ENCODE measurements around the gene NUDT3.

NUDT3 gene

DNA sequence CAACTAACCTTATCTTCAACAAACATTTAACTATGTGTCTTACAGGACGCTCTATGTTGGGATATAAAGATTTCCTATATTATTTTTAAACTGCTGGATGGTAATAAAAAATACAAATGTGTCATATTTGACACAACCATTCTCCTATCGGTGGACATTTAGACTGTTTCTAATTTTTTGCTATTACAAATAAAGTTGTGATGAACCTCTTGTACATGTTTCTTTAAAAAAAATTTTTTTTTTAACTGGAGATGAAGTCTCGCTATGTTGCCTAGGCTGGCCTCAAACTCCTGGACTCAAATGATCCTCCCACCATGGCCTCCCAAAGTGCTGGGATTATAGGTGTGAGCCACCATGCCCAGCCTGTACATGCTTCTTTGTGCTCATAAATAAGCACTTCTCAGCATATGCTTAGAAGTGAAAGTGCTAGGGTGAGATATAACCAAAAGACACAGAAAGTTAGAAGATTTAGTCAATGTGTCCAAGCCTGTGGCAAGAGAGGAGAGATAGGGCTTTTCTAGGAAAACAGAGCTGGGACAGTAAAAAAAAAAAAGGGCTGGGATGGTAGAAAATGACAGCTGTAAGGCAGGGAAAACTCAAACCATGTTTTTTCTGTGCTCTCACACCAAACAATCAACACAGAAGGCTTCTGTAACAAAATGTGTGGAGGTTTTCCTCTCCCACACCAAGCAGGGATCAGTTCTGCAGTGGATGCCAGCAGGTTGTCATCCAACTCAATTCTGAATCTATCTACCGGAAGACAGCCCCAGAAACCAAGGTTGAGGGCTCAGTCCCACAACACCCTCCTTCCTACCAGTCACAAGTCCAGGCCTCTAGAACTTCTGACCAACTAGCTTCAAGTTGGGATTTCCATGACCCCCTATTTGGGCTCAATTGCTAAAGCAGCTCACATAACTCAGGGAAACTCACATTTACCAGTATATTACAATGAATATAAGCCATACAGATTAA is 73.7 kb downstream of the NUDT3 start:
- Histone ChIP-seq H3K4me2 (peak overlapping the region; percentile 91), H3K4me3 (peak overlapping the region; percentile 49), H3K4me1 (peaks cover 83% of the 10 kb centered on the region), H3K9ac (peak overlapping the region; percentile 71), H3K27me3 (no peaks in the 10 kb centered on the region), H3K27ac (peak overlapping the region; percentile 86), H4K20me1 (no peaks in the 10 kb centered on the region), H3K36me3 (peaks cover 27% of the 10 kb centered on the region), H3K9me3 (no peaks in the 10 kb centered on the region)
- TF ChIP-seq Cebpa-rat (IDR thresholded peaks at IDR 0.05) = no peak

DNA sequence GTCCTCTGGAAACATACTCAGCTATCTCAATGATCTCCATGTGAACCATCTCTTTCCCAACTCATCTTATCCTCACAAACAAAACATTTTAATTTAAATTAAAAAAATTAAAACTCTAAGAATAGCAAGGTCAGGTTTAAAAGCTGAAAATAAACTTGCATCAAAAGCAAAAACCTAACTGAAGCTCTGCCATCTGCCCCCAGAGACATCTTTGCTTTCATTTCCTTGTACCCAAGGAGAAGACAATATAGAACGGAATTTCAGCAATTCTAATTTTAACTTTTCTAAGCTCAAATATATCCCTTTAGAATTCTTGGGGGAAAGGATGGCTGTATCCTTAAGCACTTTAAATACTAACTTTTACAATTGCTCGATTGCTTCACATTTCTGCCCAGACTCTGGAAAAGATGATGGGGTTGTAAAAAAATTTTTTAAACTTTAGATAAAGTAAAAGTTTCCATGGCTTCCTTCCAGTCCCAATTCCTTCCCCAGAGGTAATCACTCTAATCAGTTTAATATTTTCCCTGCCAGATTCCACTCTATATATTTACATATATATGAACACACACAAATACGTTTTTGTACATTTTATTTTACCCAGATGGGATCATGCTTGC is 74.5 kb downstream of the NUDT3 start:
- H3K4me1 ChIP-seq = peaks cover 90% of the 10 kb centered on the region
- no peaks in the 10 kb centered on the region for H4K20me1 ChIP-seq
- H3K9me3 ChIP-seq = no peaks in the 10 kb centered on the region
- peak overlapping the region; percentile 65 for H3K9ac ChIP-seq
- peak overlapping the region; percentile 86 for H3K27ac ChIP-seq
- peak overlapping the region; percentile 49 for H3K4me3 ChIP-seq
- no peaks in the 10 kb centered on the region for H3K27me3 ChIP-seq
- H3K36me3 ChIP-seq = peaks cover 22% of the 10 kb centered on the region
- peak overlapping the region; percentile 91 for H3K4me2 ChIP-seq
- no peak for TF ChIP-seq Cebpa-rat (IDR thresholded peaks at IDR 0.05)

DNA sequence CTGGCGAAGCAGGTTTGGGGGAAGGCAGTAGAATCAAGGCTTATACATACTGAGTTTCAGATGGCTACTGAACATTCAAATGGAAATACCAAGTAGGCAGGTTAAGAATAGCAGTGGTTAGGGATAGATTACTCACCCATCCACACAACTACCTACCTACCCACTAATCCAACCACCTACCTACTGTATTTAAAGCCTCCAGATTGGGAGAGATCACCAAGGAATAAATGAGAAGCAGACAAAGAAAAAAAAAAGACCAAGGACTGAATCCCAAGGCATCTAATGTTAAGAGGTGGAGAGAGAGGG is 75.3 kb downstream of the NUDT3 start:
- Histone ChIP-seq H3K27ac (peak overlapping the region; percentile 86), H3K4me2 (peak overlapping the region; percentile 91), H4K20me1 (no peaks in the 10 kb centered on the region), H3K4me1 (peaks cover 89% of the 10 kb centered on the region), H3K4me3 (peak overlapping the region; percentile 49; the same call in 1 of the 2 replicates), H3K36me3 (peaks cover 20% of the 10 kb centered on the region), H3K9ac (peak overlapping the region; percentile 70), H3K9me3 (no peaks in the 10 kb centered on the region), H3K27me3 (no peaks in the 10 kb centered on the region)
- no peak for TF ChIP-seq Cebpa-rat (IDR thresholded peaks at IDR 0.05)

DNA sequence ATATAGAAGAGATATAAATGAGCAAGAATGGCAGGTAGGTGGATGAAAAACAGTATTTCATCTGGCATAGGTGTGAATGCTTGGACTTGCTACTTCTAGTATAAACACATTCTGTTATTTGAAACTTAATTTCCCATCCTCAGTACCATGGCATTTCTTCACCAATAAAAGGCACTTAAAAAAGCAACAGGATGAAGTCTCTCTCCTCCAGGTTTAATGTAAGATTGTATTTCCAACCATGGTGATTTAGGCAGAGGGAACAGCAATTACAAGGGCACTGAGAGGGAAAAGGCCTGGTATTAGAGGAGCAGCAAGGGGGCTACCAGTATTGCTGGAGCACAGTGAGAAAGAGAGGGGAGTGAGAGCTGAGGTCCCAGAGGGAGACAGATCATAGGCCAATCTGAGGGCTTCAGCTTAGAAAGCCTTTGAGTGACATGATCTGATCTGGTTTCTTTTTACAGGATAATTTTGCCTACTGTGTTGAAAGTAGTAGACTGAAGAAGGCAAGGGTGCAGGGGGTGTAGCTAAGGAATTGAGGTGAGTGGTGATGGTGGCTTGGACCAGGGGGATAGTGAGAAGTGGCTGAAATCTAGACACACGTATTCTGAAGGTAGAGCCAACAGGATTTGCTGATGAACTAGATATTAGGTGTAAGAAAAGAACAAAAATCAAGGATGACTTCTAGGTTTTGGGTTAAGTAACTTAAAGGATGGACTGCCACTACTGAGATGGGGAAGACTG is 75.9 kb downstream of the NUDT3 start:
- peaks cover 84% of the 10 kb centered on the region for H3K4me1 ChIP-seq
- H3K27me3 ChIP-seq = no peaks in the 10 kb centered on the region
- peak overlapping the region; percentile 91 for H3K4me2 ChIP-seq
- peak overlapping the region; percentile 70 for H3K9ac ChIP-seq
- no peaks in the 10 kb centered on the region for H4K20me1 ChIP-seq
- H3K4me3 ChIP-seq = peak overlapping the region; percentile 49
- H3K9me3 ChIP-seq = no peaks in the 10 kb centered on the region
- peak overlapping the region; percentile 86 for H3K27ac ChIP-seq
- H3K36me3 ChIP-seq = peaks cover 20% of the 10 kb centered on the region
- TF ChIP-seq Cebpa-rat (IDR thresholded peaks at IDR 0.05) = no peak

DNA sequence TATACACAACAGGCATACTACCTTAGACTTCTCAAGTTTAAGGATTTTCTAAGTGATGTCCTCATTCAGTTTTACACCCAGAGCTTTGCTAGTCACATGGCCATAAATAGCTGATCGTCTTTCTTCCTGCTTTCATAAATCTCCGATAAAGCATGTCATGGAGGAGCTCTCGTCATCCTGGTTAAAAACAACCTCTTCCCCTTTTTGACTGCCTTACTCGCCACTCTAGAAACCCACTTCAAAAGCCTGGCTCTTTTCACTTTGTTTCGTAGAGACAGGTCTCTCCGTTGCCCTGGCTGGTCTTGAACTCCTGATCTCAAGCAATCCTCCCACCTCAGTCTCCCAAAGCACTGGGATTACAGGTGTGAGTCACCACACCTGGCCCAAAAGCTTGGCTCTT is 76.7 kb downstream of the NUDT3 start:
- Histone ChIP-seq H3K27me3 (no peaks in the 10 kb centered on the region), H3K36me3 (peaks cover 13% of the 10 kb centered on the region), H3K27ac (peak overlapping the region; percentile 86), H3K9me3 (no peaks in the 10 kb centered on the region), H3K4me3 (peak overlapping the region; percentile 49), H3K9ac (peak overlapping the region; percentile 70), H3K4me1 (peaks cover 81% of the 10 kb centered on the region), H3K4me2 (peak overlapping the region; percentile 91), H4K20me1 (no peaks in the 10 kb centered on the region)
- TF ChIP-seq Cebpa-rat (IDR thresholded peaks at IDR 0.05) = no peak

DNA sequence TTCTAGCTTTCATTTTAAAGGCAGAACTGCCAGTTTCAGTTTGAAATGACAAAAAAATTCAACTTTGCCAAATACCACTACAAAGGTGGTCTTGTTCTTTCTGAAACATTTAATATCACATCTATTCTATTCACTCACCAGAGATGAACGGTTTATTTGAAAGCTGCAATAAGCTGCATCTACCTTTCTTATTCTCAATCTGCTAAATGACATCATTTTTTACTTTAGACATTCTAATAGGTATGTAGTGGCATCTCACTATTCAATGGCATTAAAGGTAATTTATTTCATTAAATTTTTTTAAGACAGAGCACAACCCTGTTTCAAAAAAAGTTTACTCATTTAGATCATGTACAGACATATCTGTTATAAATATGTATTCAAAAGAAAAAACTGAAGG is 77.2 kb downstream of the NUDT3 start:
- TF ChIP-seq Cebpa-rat (IDR thresholded peaks at IDR 0.05) = no peak
- Histone ChIP-seq H3K9me3 (no peaks in the 10 kb centered on the region), H3K4me3 (no peak overlapping the region), H3K27ac (peak overlapping the region; percentile 86), H3K4me2 (peak overlapping the region; percentile 91), H4K20me1 (peaks cover 4% of the 10 kb centered on the region), H3K36me3 (peaks cover 8% of the 10 kb centered on the region), H3K4me1 (peaks cover 76% of the 10 kb centered on the region), H3K27me3 (no peaks in the 10 kb centered on the region), H3K9ac (peak overlapping the region; percentile 23; the same call in 1 of the 2 replicates)

DNA sequence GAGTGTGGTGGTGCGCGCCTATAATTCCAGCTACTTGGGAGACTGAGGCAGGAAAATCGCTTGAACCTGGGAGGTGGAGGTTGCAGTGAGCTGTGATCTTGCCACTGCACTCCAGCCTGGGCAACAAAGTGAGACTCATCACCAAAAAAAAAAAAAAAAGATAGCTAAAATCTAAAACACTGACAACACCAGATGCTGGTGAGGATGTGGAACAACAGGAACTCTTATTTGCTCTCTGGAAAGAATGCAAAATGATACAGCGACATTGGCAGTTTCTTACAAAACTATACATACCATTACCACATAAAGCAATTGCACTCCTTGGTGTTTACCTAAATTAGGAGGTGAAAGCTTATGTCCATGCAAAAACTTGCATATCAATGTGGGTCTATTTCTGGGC is 80.2 kb downstream of the NUDT3 start:
- Histone ChIP-seq H3K36me3 (peaks cover 11% of the 10 kb centered on the region), H4K20me1 (peaks cover 25% of the 10 kb centered on the region), H3K4me2 (no peak overlapping the region), H3K27me3 (no peaks in the 10 kb centered on the region), H3K4me1 (peaks cover 46% of the 10 kb centered on the region), H3K9me3 (no peaks in the 10 kb centered on the region), H3K27ac (no peak overlapping the region), H3K9ac (no peak overlapping the region), H3K4me3 (no peak overlapping the region)
- no peak for TF ChIP-seq Cebpa-rat (IDR thresholded peaks at IDR 0.05)

DNA sequence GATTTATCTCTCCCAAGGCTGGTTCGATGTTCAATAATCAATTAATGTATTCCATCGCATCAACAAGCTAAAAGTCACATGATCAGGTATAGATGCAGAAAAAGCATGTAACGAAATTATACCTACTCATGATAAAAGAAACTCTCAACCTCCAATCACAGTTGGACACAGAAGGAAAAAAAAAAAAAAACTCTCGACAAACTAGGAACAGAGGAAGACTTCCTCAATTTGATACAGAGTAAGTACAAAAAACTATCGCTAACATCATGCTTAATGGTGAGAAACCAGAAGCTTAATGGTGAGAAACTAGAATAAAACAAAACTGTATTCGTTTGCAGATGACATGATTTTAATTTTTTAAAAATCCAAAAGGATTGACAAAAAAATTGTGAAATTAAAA is 81.7 kb downstream of the NUDT3 start:
- TF ChIP-seq Cebpa-rat (IDR thresholded peaks at IDR 0.05) = no peak
- Histone ChIP-seq H3K4me2 (no peak overlapping the region), H3K36me3 (peaks cover 15% of the 10 kb centered on the region)

DNA sequence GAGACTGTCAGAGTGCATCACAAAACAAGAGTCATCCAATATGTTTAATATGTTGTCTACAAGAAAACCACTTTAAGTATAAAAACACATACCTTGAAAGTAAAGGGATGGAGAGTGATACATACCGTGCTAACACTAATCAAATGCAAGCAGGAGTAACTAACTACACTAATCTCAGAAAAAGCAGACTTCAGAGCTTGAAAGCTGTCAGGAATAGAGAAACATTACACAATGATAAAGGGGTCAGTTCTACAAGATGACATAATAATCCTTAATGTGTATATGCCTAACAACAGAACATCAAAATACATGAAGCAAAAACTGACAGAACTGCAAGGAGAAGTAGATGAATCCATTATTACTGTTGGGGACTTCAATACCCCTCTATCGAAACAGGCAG is 84.0 kb downstream of the NUDT3 start:
- Histone ChIP-seq H3K9me3 (no peaks in the 10 kb centered on the region), H3K36me3 (peaks cover 15% of the 10 kb centered on the region), H3K4me2 (no peak overlapping the region), H4K20me1 (peaks cover 29% of the 10 kb centered on the region), H3K4me3 (no peak overlapping the region), H3K4me1 (peaks cover 9% of the 10 kb centered on the region; the same call in 1 of the 2 replicates), H3K27me3 (no peaks in the 10 kb centered on the region), H3K9ac (no peak overlapping the region), H3K27ac (no peak overlapping the region)
- no peak for TF ChIP-seq Cebpa-rat (IDR thresholded peaks at IDR 0.05)

More for the DNA sequence above, 81.7 kb downstream of the NUDT3 start:
- Histone ChIP-seq H4K20me1 (peaks cover 29% of the 10 kb centered on the region), H3K27me3 (no peaks in the 10 kb centered on the region), H3K9me3 (no peaks in the 10 kb centered on the region), H3K4me3 (no peak overlapping the region), H3K27ac (no peak overlapping the region), H3K9ac (no peak overlapping the region), H3K4me1 (peaks cover 32% of the 10 kb centered on the region)

Data from BLaER1 (cell line).